Smooth muscle cell (in vitro differentiated cells): ENCODE measurements around the gene CAT. TPM values are rescaled to one million over a fixed set of nuclear protein-coding genes. Genes with fewer than 3 reads are reported as not detected.

Experiments used
- DNase-seq: peaks from one replicate; lab custom pipeline; 2025; ENCODE audit not compliant: unreplicated experiment; lab: John Stamatoyannopoulos, UW
- H2AFZ ChIP-seq: fragments of 200-600 bp; sonication (generic); 2 replicates; pipeline ENCODE4 v1.6.0; 2016; ENCODE audit warnings: antibody characterized with exemption, low read depth, mild to moderate bottlenecking
- H3F3A ChIP-seq: fragments of 200-600 bp; sonication (generic); 2 replicates; pipeline ENCODE4 v1.6.0; 2017; ENCODE audit warnings: antibody characterized with exemption, low read depth
- H3K27ac ChIP-seq: fragments of 200-600 bp; sonication (generic); 2 replicates; pipeline ENCODE4 v1.5.1; 2016; ENCODE audit warnings: low read depth, mild to moderate bottlenecking
- H3K27me3 ChIP-seq: fragments of 200-600 bp; sonication (generic); 2 replicates; pipeline ENCODE4 v1.6.1; 2016; ENCODE audit warnings: low read depth, mild to moderate bottlenecking
- H3K36me3 ChIP-seq: fragments of 200-600 bp; sonication (generic); 2 replicates; pipeline ENCODE4 v1.5.1; 2016; ENCODE audit warnings: low read depth
- H3K4me1 ChIP-seq: fragments of 200-600 bp; sonication (generic); 2 replicates; pipeline ENCODE4 v1.5.1; 2016; ENCODE audit warnings: low read depth
- H3K4me2 ChIP-seq: fragments of 200-600 bp; sonication (generic); 2 replicates; pipeline ENCODE4 v1.6.0; 2016; ENCODE audit warnings: mild to moderate bottlenecking
- H3K4me3 ChIP-seq: fragments of 200-600 bp; sonication (generic); 2 replicates; pipeline ENCODE4 v1.5.1; 2016; ENCODE audit warnings: mild to moderate bottlenecking
- H3K79me2 ChIP-seq: fragments of 200-600 bp; sonication (generic); 2 replicates; pipeline ENCODE4 v1.6.0; 2016; ENCODE audit warnings: low read depth, mild to moderate bottlenecking
- H3K9ac ChIP-seq: fragments of 200-600 bp; sonication (generic); 2 replicates; pipeline ENCODE4 v1.6.0; 2016; ENCODE audit warnings: low read depth
- H3K9me3 ChIP-seq: fragments of 200-600 bp; sonication (generic); replicated peaks from 2 replicates; pipeline ENCODE4 v1.5.1; 2016; ENCODE audit warnings: low read depth
- H4K20me1 ChIP-seq: fragments of 200-600 bp; sonication (generic); 2 replicates; pipeline ENCODE4 v1.6.0; 2016; ENCODE audit warnings: low read depth
- WGBS: methylation state at CpG from one replicate; pipeline ENCODE4 v1.1.7; 2016; ENCODE audit warnings: low lambda C conversion rate; 5-methylcytosine and 5-hydroxymethylcytosine counted together
- polyA plus RNA-seq: library from polyadenylated mRNA; unstranded; fragments of >200 nt; fragmentation: Nextera tagmentation; extraction: Ambion mirVana; gene quantifications from 2 replicates; pipeline ENCODE4 v1.2.1, GENCODE V29; 2016
- total RNA-seq: library from RNA; depleted of rRNA; stranded (reverse); fragments of >200 nt; gene quantifications from 2 replicates; pipeline ENCODE4 v1.2.3, GENCODE V29; 2014
- TF ChIP-seq, protein P1 (sequence below): fragments of 200-600 bp; sonication (generic); IDR thresholded peaks from 2 replicates; pipeline ENCODE4 v1.5.1; 2017; ENCODE audit warnings: borderline replicate concordance, mild to moderate bottlenecking, antibody characterized with exemption; ENCODE audit not compliant: insufficient read depth, poor library complexity, severe bottlenecking

The CAT gene
- total and polyA plus RNA-seq, 2 experiments from 2014 or later = not detected

DNA sequence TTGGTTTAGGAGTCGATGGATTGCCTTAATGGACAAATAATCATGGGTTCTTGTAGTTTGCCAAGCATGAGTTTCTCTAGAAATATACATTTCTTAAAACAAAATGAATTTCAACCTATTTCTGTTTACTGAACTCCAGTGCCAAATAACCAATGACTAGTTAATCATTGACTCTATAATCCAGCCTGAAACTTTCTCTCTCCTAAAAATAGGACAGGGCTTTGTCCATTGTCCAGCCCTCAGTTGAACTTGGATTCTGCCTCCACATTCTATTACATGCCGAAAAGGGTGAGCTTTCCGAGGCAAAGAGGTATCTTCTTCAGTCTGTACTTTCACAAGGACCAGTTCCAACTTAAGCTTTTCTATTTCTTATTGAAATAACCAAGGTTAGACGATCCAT, 23.2 kb upstream of the CAT start:
- Histone ChIP-seq H3K4me1 (no peaks in the 10 kb centered on the region), H3K36me3 (no peaks in the 10 kb centered on the region), H3K79me2 (no peaks in the 10 kb centered on the region), H3F3A (no peaks in the 10 kb centered on the region), H3K9ac (no peak overlapping the region), H3K9me3 (peaks cover 14% of the 10 kb centered on the region), H4K20me1 (no peaks in the 10 kb centered on the region), H3K27me3 (peaks cover 18% of the 10 kb centered on the region), H3K27ac (no peak overlapping the region), H3K4me3 (no peak overlapping the region), H2AFZ (no peak overlapping the region), H3K4me2 (no peak overlapping the region)
- DNase-seq = no peak
- WGBS = 66% methylated on average over 4 of the region's 4 CpGs
- TF ChIP-seq, protein P1, sequence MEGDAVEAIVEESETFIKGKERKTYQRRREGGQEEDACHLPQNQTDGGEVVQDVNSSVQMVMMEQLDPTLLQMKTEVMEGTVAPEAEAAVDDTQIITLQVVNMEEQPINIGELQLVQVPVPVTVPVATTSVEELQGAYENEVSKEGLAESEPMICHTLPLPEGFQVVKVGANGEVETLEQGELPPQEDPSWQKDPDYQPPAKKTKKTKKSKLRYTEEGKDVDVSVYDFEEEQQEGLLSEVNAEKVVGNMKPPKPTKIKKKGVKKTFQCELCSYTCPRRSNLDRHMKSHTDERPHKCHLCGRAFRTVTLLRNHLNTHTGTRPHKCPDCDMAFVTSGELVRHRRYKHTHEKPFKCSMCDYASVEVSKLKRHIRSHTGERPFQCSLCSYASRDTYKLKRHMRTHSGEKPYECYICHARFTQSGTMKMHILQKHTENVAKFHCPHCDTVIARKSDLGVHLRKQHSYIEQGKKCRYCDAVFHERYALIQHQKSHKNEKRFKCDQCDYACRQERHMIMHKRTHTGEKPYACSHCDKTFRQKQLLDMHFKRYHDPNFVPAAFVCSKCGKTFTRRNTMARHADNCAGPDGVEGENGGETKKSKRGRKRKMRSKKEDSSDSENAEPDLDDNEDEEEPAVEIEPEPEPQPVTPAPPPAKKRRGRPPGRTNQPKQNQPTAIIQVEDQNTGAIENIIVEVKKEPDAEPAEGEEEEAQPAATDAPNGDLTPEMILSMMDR = no peak

DNA sequence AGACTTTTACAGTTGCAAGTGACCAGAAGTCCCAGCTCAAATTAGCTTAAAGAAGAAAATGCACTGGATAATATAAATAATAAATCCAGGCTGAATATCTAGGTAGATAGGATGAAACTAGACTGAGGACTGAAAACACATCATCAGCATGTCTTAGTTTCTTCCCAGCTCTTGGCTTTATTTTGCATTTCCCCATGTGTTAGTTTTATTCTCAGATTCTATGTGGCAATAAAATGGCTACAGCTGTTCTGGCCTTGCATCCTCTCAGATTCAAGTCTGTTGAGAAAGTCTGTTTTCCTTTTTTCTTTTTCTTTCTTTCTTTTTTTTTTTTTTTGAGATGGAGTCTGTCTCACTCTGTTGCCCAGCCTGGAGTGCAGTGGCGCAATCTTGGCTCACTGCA, 22.6 kb upstream of the CAT start:
- H3K79me2 ChIP-seq = no peaks in the 10 kb centered on the region

DNA sequence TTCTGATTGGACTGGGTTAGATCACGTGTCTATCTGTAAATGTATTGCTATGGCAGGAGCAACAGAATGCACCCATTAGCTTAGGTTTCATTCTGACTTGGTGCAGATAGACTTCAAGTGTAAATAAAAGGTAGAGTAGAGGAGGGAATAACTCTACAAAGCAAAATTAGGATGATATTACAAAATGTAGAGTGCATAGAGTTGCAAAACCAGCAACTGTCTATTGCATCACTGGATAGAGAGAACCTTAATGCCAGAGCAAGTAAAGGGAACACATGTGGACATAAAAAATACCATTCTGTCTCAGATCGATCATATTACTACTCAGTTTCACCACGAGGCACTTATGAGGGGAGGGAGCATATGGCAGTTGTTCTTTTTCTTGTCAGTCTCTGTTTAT, 22.0 kb upstream of the CAT start:
- no peak for DNase-seq
- Histone ChIP-seq H2AFZ (no peak overlapping the region), H3K79me2 (no peaks in the 10 kb centered on the region), H3K9ac (no peak overlapping the region), H3K4me1 (no peaks in the 10 kb centered on the region), H3K27me3 (peaks cover 18% of the 10 kb centered on the region), H3K9me3 (peaks cover 14% of the 10 kb centered on the region), H3K27ac (no peak overlapping the region), H3K4me2 (no peak overlapping the region), H3K4me3 (no peak overlapping the region), H3F3A (no peaks in the 10 kb centered on the region), H4K20me1 (no peaks in the 10 kb centered on the region), H3K36me3 (no peaks in the 10 kb centered on the region)
- TF ChIP-seq, protein P1 = no peak
- 55% methylated on average over 3 of the region's 3 CpGs for WGBS

More for the DNA sequence above, 22.6 kb upstream of the CAT start:
- Histone ChIP-seq H3K4me2 (no peak overlapping the region), H3F3A (no peaks in the 10 kb centered on the region), H3K36me3 (no peaks in the 10 kb centered on the region), H3K9ac (no peak overlapping the region), H3K27me3 (peaks cover 18% of the 10 kb centered on the region), H3K4me3 (no peak overlapping the region), H2AFZ (no peak overlapping the region), H3K27ac (no peak overlapping the region), H4K20me1 (no peaks in the 10 kb centered on the region), H3K9me3 (peaks cover 14% of the 10 kb centered on the region), H3K4me1 (no peaks in the 10 kb centered on the region)
- DNase-seq = no peak
- no CpG with 5 or more reads among the region's 1 CpG for WGBS
- TF ChIP-seq, protein P1 = no peak

DNA sequence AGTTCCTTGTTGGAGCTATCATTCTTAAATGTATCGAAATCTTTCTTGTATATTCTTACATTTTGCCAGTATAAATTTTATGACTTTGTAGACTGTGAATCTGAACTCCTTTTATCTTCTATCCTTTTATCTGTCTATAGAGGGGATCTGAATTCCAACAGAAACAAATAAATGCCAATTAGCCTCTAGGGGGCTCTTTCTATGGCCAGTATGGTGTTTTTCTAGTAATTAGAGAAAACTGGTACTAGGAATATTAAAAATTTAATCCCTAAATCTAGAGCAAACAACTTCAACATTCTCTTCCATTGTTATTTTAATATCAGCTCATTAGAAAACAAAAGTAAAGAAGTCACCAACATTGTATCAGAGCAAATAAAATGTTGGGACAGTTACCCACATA, 21.5 kb upstream of the CAT start:
- Histone ChIP-seq H3K36me3 (no peaks in the 10 kb centered on the region), H3K9me3 (peaks cover 14% of the 10 kb centered on the region), H3K4me2 (no peak overlapping the region), H2AFZ (no peak overlapping the region), H4K20me1 (no peaks in the 10 kb centered on the region), H3K4me3 (no peak overlapping the region), H3K27me3 (peaks cover 18% of the 10 kb centered on the region), H3K27ac (no peak overlapping the region), H3K9ac (no peak overlapping the region), H3K79me2 (no peaks in the 10 kb centered on the region), H3K4me1 (no peaks in the 10 kb centered on the region), H3F3A (no peaks in the 10 kb centered on the region)
- no peak for DNase-seq
- TF ChIP-seq, protein P1 = no peak
- 74% methylated on average over 1 of the region's 1 CpG for WGBS
